COLO668 (cell line): Measurements from ENCODE around the gene PCNX1.
"Not testable (repeated sequence)": the region's sequence is repeated elsewhere in the genome, so short reads cannot be mapped to it uniquely, and the experiment has no call there.

ENCODE experiments used
- DNase-seq: peaks from one replicate; lab custom pipeline; 2025; ENCODE audit not compliant: unreplicated experiment; lab: John Stamatoyannopoulos, UW

PCNX1 gene

GRCh38 chr14:70907176-70907995 lies at the start of gene PCNX1:
TSS of gene PCNX1 (plus strand) at chr14:70907459. CDS start at chr14:70907851, 392 bp downstream.
- peak; percentile 94 for DNase-seq

DNA sequence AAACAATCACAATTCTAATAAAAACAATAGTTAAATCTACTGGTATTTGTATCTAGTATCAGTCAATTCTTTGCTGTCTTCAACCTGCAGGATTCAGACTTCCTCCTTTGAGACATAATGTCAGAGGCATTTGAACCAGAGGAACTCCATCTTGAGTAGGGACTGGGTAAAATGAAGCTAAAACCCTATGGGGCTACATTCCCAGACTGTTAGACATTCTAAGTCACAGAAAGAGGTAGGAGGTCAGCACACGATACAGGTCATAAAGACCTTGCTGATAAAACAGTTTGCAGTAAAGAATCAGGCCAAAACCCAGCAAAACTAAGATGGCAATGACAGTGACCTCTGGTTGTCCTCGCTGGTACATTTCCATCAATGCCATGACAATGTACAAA lies 49.8 kb upstream of the PCNX1 start:
- DNase-seq = no peak

GRCh38 chr14:70858641-70859040 lies 48.6 kb upstream of the PCNX1 start:
- no peak for DNase-seq

DNA sequence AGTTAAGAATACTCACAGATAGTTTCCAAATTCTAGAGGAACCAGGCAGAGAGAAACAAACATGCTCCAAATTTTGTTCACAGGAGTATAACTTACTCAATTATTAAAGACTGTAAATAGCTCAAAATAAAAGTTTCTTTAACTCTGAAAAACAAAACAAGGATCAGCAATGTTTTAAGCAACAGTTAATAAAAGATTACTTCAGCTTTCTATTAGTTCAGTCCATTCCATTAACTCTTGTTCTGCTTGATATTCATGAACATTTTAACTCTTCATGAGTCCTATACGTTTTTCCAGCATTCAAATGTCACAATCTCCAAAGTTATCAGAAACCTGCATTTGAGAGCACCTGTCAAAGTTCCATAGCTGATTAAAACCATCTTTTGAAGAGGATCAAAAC lies 40.3 kb upstream of the PCNX1 start:
- not testable (repeated sequence) for DNase-seq

DNA sequence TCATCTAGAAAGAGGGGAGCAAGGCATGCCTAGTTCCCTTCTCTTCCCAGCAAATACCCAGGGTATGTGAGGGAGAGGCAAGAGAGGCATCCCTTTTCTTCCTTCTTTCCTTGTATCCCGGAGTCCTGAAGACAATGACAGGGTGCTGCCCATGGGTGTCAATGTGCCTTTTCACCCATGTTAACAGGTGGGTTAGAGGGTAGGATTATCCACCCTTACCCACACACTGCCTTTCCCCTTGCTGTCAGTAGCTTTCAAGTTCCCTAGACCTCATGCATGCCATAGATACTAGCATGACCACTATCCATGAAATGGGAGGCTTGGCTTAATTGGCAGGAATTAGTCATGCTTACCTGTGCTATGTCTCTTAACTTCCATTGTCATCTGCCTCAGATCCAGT lies 36.3 kb upstream of the PCNX1 start:
- no peak for DNase-seq

GRCh38 chr14:70871863-70872677 lies 35.2 kb upstream of the PCNX1 start:
- no peak for DNase-seq

DNA sequence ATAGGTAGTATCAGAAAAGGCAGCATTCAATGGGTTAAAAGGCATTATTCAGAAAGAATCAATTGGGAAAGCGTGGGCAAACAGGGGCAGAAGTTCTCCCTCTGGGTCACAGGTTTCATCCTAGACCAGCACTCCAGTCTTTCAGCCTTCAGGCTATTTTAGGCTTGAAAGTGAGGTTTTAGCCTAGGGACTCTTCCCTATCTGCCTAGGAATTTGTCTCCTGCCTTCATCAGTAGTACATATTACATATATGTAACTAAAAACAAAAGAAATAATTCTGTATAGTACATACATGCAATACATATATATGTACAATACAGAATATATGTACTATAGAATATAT lies 34.6 kb upstream of the PCNX1 start:
- DNase-seq = no peak

GRCh38 chr14:70873627-70874026 lies 33.6 kb upstream of the PCNX1 start:
- DNase-seq = no peak

- not testable (repeated sequence) for DNase-seq
Observed at GRCh38 chr14:70875811-70876460, 31.3 kb upstream of the PCNX1 start.

GRCh38 chr14:70879448-70879847 lies 27.8 kb upstream of the PCNX1 start:
- DNase-seq = no peak

- DNase-seq = not testable (repeated sequence)
Observed at GRCh38 chr14:70880888-70881287, 26.4 kb upstream of the PCNX1 start.

DNA sequence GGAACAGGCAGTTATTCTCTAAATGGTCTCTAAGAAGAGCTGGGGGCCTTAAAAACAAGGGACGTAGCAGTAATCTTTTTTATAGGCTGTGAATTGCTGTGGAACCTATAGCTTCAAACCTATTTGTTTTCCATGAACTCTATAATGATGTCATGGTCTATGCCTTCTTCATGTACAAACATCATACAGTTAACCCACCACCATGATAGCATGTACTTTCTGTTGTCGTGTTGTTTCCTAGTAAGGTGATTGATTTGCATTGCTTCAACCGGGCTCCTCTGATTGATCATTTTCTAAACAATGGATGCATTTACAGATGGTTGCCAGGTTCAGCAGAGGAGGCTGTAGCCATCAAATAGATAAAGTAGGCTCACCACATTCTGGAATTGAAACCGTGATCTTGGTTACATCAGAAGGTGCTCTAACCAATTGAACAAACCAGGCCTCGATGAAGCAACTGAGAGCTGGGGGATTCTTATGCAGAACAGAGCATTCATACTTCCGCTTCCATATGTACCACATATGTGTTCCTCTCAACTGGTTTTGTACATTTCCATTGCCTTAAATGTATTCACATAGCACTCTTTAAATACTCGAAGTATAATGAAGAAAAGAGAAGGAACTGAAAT lies 25.6 kb upstream of the PCNX1 start:
- no peak for DNase-seq

DNA sequence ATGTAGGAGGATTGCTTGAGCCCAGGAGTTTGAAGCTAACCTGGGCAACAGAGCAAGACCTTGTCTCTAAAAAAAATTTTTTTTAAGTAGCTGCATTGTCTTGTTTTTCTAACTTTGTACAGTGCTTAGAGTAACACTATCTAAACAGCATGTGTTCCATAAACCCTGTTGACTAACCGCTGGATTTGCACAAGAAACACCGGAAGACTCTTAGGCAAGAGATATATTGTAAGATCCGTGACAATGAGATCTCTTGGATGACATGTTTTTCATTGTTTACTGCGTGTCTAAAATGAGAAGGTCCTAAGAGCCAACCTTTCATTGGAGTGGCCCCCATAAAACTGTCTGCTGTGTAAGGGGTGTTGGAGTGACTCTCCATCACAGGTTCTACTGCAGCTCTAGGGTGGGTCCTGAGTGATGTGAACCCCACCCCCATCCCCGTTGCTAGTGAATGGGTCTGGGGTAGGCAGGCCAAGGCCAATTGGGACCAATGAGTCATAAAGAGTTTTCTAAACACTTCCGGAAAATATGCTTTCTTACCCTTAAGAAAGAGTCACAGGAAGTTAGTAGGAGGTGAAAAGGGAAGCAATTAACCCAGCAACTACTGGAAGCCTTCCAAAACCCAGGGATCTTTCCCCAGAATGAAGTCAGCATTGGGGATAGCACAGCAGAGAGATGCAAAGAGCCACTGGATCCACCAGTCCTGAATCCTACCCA lies 24.3 kb upstream of the PCNX1 start:
- no peak for DNase-seq

DNA sequence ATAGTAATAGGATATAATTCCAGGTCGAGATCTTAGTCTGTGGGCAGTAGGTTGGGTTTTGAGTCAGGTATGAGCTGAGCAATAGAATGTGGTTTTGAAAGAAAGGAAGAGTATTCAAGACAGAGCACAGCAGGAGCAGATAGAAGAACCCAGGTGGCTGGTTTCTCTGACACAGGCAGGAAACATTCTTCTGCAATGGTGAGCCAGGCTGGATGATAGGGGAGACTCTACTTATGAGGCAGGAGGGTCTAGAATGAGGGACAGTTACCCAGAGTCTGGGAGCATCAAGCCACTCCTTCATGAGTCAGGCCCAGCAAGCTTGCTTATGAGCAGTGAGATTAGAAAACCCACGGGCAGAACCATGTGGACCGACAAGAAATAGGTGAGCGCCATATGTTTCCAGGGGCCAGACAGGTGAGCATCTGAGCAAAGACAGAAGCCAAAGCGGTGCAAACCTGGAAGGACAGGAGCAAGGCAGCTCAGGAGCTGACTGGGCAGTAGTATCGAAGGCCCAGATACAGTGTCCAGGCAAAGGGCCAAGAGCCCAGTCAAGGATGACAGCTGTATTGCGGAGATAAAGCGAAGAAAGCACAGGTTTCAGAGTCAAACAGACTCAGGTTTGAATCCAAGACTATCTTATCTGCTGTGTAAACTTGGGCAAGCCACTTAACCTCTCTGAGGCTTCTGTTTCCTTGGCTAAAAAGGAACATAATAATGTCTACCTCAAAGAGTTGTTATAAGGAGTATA lies 22.5 kb upstream of the PCNX1 start:
- DNase-seq = no peak

- no peak for DNase-seq
Observed at GRCh38 chr14:70885343-70886022, 21.8 kb upstream of the PCNX1 start.

- no peak for DNase-seq
Observed at GRCh38 chr14:70886421-70887206, 20.6 kb upstream of the PCNX1 start.

GRCh38 chr14:70887207-70887681 lies 20.0 kb upstream of the PCNX1 start:
- DNase-seq = no peak

GRCh38 chr14:70887737-70888499 lies 19.3 kb upstream of the PCNX1 start:
- no peak for DNase-seq
